ENCODE results near the gene RNASE8.
"Not testable (repeated sequence)": the region's sequence is repeated elsewhere in the genome, so short reads cannot be mapped to it uniquely, and the experiment has no call there.

Gene RNASE8

DNA sequence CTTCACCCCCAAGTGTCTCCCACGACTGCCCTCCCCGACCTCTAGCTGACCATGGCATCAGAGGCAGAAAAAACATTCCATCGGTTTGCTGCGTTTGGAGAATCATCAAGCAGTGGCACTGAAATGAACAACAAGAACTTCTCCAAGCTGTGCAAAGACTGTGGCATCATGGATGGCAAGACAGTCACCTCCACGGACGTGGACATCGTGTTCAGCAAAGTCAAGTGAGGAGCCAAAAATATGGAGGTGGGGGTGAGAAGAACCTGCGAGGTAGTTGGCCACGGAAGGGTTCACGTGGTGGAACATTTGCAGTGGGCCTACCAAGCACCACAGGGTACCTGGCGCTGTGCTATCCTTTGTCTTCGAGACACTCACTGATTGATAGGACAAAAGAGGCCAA lies 27.1 kb upstream of the RNASE8 start:
- DNase-seq: no peak

DNA sequence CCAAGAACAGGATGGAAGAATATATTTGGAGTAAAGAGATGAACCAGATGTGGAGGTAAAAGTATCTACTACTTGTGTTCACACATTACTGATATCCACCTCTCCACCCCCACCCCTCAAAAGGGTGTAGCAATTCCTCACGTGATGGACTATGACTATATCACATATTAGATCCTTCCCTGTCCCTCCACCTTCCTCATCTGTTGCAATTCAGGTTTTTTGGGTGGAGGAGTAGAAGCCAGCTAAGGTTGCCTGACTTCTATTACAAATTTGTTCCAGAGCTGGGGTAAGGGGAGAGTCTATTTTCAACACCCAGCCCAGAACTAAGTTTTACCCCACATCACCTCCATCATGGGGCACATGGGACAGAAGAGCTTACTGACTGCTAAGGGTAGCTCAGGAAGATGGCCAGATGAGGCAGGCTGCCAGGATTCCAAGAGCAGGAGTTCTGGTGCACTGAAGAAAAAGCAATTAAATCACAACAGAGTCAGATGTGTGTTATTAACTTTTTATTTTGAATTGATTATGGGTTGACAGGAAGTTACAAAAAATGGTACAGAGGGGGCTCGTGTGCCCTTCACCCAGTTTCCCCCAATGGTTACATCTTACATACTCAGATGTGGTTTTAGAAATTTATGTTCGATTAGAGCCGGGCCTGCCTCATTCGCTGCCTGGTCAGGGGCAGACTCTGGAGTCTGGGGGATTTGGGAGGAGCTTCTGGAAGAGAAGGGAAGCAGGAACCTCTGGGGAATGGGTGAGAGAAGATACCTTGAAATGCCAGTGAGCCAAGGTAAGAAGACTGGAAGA lies 25.1 kb upstream of the RNASE8 start:
- no peak for DNase-seq

DNA sequence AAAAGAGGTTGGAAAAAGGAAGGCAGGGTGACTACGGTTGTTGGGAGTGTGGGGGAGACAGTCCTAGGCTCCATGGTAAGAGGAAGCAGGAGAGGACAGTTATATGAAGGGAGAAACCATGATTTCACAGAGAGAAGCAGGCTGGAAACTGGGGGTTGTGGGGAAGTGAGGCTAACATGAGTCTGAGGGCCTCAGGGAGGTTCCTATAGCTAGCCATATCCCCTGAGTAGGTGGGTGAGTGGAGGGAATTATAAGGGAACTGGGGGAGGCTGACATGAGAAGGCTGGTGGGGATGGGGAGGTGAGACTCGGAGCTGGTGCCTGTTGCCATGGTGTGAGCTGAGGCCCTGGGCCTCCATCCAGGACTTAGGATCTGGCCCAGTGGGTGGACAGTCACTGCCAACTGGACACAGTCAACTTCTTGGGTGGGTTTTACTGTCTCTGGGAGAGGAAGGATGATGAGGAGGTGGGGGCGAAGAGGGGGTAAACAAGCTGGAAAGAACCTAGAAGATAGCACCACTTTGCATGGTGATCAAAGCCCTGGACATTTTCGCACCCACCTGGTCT lies 24.4 kb upstream of the RNASE8 start:
- no peak for DNase-seq

DNA sequence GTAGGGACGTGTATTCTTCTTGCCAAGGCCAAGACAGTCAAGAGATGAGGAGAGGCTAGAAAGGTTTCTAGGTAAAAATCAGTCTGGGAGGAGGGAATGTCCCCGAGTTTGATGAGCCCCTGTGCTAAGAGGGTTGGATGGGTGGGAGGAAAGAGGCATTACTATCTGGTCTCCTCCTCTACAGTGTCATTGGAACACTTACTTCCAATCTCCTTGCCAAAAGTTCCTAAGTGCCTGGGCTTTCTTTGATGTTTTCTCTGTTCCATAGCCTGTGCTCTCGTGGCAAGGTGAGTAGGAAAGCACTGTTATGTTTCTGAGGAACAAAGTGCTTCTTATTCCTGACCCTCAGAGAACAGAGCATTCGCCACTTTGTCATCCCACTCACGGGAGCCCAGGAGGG lies 22.9 kb upstream of the RNASE8 start, which contains the start of gene RNASE13:
TSS of gene RNASE13 (minus strand) at position 101 of the 400 bp plus-strand sequence. CDS start 519 bp downstream, outside the sequence.
- DNase-seq: no peak

DNA sequence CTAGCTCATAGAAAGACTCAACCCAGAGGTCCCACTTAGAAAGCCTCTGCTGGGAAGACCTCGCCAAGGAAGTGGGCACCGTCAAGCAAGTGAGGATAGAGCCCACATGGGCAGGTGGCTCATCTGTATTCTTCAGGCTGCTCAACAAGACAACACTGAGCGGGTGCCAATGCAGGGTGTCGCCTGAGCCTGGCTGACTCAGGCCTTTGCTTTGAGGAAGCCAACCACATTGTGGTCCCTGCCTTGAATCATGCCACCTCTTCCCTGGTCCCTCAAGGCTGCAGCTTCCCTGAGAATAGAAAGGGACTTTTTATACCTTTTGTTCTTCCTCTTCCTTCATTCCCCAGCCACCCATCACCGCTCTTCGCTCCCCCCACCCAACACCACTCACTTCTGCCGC lies 20.9 kb upstream of the RNASE8 start:
- DNase-seq: no peak

DNA sequence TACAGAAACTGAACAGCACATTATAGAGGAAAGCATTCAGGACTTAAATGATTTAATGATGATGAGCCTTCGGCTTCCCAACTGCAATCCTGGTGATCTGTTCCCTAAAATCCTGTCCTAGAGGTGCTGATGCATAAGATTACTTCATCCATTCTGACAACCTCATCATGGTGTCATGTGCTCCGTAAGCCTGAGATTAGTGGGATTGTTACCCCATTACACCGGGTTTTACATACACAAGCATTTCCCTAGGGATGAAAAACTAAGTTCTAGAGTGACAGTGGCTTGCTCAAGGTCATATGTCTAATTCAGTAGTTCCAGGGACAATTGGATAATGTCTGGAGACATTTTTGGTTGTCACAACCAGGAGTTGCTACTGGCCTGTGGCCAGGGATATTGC lies 20.5 kb upstream of the RNASE8 start:
- DNase-seq: no peak

DNA sequence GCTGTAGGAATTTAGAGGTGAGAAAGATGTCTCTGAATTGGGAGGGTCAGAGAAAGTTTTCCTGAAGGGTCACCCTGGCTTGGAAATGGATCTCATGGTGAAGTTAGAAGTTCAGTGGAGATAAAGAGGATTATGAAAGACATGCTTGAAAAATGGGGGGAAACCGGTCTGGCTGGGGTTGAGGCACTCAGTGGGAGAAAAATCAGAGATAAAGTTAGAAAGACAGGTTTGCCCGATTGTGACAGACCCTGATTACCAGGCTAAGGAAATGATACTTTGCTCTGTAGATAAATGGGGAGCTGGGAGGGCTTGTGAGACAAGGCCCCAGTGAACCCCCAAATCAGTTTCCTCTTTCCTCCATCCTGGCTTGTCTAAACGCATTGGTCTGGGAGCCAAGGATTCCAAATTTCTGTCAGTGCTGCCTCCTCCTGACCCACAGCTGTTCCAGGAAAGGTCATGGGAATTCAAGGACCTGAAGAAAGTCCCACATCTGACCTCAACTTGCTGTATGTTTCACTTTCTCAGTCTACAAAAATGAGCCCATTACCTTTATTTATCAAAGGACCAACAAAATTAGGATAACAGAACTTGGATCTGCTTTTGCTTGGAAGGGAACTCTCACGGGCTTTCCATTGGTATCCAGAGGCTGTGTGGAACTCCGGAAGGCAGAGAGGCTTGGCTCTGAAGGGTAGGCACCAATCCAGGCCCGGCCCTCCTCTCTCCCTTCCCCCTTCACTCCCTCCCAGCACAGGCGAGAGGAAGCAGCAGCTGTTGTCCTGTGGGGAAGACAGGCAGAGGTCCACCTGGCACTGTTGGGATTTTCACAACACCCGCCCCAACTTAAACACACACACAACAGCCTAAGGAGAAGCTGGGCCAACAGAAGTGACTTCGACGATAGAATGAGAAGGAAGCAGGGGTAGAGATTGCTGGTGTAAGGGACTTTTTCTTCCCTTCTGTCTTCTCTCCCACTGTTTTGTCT lies 18.9 kb upstream of the RNASE8 start:
- no peak for DNase-seq

DNA sequence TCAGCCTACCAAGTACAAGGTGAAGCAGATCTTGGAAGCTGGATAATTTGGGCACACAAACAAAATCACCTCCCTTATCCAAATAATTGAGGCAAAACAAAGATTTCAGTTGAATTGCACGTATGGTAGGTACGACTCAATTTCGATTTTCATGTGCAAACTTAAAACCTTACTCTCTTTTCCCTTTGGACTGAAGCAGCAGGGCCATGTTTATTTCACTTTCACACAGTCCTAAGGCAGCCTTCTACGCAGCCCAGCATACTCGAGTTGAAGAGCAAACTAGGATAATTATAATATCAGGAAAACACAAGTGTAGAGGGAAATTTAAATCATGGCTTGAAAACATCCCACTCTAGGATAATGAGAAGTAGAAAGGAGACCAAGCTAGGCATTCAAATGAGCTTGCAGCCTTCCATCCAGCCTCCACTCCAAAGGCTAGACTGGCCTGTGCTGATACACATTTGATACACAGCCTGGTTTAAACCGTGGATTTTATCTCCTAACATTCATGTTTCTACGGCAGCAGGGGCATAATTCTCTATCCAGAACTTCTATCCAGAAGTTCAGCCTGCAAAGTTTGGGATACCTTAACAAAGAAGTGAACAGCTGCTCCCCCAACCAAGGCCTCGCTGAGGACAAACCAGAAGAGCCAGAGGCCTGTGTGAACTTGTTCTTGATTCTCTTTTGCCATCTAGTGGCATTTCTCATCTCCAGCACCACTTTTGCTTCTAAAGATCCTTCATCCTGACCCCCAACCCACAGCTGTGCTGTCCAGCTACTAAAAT lies 17.8 kb upstream of the RNASE8 start:
- DNase-seq: no peak

DNA sequence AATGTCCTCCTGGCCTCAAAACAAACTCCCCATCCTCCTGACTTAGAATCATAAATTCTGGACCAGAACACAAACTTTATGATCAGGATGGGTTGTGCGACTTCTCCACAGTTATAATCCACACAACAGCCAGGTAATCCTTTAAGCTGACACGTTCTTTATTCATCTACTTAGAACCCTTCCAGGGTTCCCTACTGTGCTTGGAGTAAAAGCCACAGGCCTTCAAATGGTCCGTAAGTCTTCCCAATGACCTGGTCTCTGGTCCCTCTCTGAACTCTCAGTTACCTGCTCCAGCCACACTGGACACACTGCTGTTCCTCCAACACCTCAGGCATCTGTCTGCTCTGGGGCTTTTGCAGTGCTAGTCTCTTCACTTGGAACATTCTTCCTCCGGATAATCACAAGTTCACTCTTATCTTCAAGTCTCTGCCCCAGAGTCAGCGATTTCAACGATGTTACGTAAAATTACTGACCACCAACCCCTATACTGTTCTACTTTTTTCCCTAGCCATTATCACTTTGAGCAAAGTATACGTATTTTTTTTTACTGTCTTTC lies 17.2 kb upstream of the RNASE8 start:
- DNase-seq: no peak

DNA sequence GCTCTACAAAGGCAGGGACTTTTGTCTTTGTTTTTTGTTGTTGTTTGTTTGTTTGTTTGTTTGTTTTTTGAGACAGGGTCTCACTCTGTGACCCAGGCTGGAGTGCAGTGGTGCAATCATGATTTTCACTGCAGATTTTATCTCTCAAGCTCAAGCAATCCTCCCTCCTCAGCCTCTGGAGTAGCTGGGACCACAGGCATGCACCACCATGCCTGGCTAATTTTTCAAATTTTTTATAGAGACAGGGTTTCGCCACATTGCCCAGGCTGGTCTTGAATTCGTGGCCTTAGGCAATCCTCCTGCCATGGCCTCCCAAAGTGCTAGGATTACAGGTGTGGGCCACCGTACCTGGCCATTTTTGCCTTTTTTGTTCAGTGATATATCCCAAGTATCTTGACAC lies 16.7 kb upstream of the RNASE8 start:
- not testable (repeated sequence) for DNase-seq

DNA sequence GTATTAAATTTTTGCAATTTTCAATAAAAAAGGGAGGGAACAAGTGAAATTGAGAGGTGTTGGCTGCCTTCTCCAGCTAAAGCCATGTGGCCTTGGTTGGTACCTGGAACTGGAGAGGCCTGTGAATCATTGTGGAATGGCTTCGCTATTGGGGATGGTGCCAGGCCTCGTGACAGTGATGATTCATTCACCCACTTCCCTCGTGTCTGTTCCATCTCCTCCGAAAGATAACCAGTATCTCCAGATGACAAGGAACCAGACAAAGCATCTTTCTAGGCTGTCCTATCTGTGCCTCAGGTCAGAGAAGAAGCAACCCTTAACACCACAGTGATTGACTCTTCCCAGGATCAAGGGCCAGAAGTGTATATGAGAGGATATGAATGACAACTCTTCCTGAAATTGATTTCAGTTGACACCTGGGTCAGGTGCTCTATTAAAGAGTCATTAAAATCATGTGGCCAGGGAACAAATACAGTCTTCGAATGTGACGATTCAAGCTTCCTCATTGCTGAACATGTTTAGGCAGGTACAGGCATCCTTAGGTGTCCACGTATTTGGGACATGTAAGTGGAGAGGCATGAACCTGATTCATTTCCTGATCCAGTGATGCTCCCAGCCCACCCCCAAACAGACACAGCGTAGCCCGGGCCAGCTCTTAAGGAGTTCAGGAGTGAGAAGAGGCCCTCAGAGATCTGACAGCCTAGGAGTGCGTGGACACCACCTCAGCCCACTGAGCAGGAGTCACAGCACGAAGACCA lies 15.8 kb upstream of the RNASE8 start, which contains the start of gene RNASE7:
TSS of gene RNASE7 (plus strand) at position 687 of the 758 bp plus-strand sequence. CDS start 631 bp downstream, outside the sequence.
- DNase-seq: no peak

DNA sequence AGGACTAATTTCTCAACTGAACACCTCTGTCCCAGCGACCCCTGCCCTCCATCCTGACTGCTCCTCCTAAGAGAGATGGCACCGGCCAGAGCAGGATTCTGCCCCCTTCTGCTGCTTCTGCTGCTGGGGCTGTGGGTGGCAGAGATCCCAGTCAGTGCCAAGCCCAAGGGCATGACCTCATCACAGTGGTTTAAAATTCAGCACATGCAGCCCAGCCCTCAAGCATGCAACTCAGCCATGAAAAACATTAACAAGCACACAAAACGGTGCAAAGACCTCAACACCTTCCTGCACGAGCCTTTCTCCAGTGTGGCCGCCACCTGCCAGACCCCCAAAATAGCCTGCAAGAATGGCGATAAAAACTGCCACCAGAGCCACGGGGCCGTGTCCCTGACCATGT lies 14.7 kb upstream of the RNASE8 start:
- DNase-seq: no peak

DNA sequence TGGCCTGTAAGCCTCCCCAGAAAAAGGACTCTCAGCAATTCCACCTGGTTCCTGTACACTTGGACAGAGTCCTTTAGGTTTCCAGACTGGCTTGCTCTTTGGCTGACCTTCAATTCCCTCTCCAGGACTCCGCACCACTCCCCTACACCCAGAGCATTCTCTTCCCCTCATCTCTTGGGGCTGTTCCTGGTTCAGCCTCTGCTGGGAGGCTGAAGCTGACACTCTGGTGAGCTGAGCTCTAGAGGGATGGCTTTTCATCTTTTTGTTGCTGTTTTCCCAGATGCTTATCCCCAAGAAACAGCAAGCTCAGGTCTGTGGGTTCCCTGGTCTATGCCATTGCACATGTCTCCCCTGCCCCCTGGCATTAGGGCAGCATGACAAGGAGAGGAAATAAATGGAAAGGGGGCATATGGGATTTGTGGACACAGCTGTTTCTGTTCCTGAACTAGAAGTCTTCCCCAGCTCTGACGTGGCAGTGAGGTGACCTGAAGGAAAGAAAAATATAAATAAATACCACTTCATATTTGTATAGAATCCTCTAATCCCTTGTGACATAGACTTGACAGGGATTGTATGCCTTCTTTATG lies 14.1 kb upstream of the RNASE8 start:
- no peak for DNase-seq

DNA sequence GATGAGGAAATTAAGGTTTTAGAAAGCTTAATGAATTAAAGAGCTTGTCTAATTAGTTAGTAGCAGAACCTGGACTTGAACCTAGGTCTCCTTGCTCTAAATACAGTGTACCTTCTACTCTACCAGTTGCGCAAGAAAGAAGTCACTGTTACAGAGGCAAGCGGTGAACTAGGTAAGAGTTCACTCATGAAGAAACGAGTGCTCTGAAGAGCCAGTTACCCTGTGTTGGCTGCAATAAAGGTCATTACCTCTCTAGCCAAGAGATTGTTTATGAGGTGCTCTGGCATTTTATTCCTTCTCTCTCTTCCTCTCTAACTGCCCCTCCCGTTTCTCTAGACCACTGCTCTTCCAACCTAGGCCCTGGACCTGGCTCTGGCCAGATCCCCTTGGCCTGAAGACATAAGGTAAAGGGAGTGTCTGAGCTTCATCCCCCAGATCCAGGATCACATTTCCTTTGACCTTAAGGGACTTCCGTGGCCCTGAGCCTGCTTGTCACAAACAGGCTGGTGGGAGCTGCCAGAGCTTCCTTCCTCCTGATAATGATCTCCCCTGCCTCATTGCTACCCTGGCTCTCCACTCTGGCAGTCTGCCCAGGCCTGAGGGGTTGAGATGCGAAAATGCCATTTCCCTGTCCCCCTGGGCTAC lies 13.5 kb upstream of the RNASE8 start:
- DNase-seq: no peak

DNA sequence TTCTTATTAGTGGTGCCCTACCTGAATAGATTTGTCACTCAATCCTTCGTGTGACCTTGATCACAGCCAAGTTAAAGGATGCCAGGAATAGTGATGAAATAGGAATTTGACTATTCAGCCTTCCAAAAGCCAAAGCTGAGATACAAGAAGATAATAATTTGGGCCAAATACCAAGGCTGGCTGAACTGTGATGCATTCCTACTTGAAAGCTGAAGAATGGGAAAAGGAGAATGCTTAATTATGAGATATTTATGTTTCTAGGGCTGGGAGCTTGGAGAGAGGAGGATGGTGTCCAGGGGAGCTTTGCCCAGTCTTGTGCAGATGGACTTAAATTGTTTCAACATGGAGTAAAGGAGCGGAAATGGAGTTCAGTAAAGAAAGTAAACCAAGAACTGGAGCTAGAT lies 10.2 kb upstream of the RNASE8 start:
- DNase-seq: no peak

DNA sequence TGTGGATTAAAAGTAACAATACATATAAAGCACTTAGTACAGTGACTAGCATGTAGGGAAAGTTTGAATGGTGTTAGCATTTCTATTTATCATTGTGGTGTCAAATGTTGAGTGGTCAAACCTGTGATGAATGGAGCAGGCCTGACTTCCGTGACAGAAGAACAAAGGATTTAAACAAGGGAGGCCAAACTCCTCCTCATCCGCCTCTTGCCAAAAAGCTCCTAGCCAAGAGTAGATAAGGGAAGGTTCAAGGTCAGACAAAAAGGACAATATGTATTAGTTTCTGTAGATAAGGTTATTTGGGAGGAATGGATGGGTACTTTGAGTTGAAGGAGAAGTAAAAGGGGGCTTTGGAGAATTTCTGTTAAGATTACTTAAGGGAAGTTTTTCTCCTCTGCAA lies 9.0 kb upstream of the RNASE8 start:
- no peak for DNase-seq

DNA sequence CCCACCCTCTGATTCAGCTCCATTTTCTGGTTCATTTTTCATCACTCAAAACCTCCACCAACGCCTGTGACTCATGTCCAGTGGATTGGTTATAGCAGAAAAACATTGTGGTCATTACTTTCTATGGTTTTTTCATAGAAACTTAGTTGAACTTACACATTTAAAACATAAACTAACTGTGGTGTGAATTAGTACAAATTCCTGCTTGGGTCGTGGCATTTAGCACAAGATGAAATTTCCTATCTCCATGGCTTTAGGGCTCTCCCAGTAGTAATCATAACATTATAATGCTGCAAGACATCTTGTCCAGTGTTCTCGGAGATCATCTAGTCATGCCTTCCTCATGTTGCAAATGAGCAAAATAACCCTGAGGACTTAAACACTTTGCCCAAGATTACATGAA lies 8.3 kb upstream of the RNASE8 start:
- no peak for DNase-seq

DNA sequence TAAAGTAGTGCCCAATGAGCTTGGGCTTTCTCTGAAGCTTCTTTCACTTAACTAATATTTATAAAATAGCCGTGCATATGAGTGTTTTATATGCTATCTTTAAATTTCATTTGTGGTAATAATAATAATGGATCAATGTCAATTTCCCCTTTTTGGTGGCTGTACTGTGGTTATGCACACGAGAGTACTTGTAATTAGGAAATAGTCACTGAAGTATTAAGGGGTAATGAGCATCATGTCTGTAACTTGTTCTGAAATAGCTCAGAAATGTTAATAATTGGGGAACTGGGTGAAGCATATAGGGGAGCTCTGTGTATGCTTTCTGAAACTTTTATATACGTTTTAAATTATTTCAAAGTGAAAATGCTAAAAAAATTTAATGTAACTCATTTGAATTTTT lies 7.0 kb upstream of the RNASE8 start:
- no peak for DNase-seq

DNA sequence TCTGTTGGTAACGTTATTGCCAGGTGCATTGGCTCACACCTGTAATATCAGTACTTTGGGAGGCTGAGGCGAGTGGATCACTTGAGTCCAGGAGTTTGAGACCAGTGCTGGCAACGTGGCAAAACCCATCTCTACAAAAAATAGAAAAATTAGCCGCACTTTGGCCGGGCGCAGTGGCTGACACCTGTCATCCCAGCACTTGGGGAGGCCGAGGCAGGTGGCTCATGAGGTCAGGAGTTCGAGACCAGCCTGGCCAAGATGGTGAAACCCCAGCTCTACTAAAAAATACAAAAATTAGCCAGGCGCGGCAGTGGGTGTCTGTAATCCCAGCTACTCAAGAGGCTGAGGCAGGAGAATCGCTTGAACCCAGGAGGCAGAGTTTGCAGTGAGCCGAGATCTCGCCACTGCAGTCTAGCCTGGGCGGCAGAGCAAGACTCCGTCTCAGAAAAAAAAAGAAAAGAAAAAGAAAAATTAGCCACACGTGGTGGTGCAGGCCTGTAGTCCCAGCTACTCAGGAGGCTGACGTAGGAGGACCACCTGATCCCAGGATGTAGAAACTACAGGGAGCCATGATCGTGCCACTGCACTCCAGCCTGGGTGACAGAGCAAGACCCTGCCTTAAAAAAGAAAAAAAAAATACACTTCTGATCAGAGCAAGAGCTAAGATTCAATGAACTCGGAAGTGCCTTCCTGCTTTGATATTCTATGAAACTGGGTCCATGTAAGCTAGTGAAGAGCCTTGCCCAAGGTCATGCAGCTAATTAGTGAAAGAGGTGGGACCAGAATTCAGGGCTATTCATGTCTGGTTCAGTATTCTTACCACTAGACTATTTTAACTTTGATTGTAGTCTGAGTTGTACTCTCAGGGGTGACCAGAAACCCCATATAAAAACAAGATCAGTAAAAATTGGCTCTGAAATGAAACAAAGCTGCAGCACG lies 4.2 kb upstream of the RNASE8 start:
- DNase-seq: no peak
